OCI-LY7 (cell line): ENCODE measurements around the gene NAA30.

ENCODE experiments used
- EZH2phosphoT487 ChIP-seq: fragments of 200-600 bp; sonication (generic); IDR thresholded peaks from 2 replicates; pipeline ENCODE4 v1.6.1; 2018; ENCODE audit warnings: low read depth, borderline replicate concordance, mild to moderate bottlenecking, mixed run types, antibody characterized with exemption, low read length, moderate library complexity, mixed read lengths
- TF ChIP-seq, protein P1 (sequence below): fragments of 200-600 bp; sonication (generic); conservative IDR thresholded peaks from 2 replicates; pipeline ENCODE4 v1.5.1; 2014; ENCODE audit warnings: mild to moderate bottlenecking, antibody characterized with exemption, low read length, moderate library complexity, mixed read lengths

- TF ChIP-seq, protein P1, sequence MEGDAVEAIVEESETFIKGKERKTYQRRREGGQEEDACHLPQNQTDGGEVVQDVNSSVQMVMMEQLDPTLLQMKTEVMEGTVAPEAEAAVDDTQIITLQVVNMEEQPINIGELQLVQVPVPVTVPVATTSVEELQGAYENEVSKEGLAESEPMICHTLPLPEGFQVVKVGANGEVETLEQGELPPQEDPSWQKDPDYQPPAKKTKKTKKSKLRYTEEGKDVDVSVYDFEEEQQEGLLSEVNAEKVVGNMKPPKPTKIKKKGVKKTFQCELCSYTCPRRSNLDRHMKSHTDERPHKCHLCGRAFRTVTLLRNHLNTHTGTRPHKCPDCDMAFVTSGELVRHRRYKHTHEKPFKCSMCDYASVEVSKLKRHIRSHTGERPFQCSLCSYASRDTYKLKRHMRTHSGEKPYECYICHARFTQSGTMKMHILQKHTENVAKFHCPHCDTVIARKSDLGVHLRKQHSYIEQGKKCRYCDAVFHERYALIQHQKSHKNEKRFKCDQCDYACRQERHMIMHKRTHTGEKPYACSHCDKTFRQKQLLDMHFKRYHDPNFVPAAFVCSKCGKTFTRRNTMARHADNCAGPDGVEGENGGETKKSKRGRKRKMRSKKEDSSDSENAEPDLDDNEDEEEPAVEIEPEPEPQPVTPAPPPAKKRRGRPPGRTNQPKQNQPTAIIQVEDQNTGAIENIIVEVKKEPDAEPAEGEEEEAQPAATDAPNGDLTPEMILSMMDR = no peak
- no peak for TF ChIP-seq EZH2phosphoT487
Observed at GRCh38 chr14:57390806-57391516, 575 bp downstream of the NAA30 start.
